GM21576 (cell line): ENCODE results near the gene MESD.

ENCODE experiments used
- ATAC-seq: cut with Tn5 transposase; IDR thresholded peaks from one replicate; pipeline ENCODE4 v1.9.1; 2021; ENCODE audit warnings: mild to moderate bottlenecking, moderate library complexity; ENCODE audit not compliant: unreplicated experiment

MESD gene

DNA sequence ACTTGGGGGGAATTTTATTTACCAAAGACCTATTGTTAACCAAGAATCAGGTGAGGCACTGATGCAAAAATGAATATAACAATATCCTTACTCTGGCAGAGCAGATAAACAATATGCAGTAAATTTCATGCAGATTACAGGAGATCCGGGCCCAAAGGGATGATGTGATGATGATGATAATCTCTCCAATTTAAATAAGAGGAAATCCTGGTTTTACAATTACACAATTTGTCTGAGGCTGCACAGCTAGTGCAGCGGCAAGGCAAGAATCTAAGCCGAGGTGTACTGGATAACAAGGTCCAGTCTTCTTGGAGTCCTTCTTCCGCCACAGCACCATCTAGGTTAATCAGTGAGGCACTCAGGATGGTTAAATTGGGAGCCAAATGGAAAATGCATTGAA lies 2.4 kb upstream of the MESD start:
- no peak for ATAC-seq

DNA sequence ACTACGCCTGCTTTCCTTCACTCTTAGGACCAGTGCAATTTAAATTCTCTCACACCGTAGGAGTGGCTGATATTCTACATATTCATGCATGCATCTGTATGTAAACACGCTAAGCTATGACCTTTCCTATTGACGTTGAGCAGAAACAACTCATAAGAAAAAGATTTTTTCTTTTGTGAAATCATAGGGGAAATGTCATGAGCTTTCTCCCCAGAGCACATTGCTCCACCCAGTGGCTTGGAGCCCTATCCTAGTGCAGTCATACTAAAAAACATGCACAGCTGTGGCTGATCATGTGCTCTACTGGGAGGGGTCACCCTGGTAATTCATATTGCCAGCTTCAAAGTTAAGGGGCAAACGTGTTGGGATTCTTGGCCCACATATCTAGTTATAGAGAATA lies 1.8 kb upstream of the MESD start:
- ATAC-seq = no peak

DNA sequence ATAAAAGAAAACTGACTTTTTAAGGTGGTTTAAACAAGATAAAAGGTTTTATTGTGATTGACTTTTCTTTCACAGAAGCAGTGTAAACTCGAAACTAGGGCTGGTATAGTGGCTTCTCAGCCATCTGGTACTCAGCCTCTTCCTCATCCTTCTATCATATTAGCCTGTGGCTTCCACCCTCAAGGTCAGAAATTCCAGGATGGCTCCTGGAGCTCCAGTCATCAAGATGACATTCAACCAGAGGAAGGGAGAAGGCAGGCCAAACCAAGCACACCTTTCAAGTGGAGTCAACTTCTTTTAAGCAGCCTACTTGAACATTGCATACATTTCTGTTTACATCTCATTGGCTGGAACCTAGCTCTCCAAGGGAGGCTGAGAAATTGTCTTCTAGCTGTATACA lies 1.3 kb upstream of the MESD start:
- ATAC-seq = no peak

DNA sequence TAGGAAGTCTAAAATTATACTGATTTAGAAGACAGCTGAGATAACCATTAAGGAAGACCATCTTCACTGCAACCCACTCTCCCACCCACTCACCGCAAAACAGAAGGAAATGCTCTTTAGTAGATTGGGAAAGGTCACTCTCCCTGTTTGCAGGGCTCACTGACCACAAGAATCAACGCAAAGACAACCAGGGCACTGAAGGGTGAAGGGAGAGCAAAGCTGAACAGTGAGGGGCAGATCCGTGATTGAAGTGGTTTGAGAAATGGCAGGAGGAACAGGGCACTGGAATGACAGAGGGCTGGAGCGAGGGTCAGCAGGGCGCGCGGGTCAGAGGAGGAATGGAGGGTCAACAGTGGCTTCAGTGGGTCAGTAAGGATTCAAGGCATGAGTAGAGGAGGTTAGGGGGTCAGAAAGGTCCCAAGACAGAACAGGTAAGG lies 520 bp downstream of the MESD start:
- ATAC-seq = no peak

- ATAC-seq = no peak
These were observed 1.3 kb downstream of the MESD start for GRCh38 chr15:80988148-80988796.

- no peak for ATAC-seq
These were observed 3.1 kb downstream of the MESD start for GRCh38 chr15:80986487-80986886.

GRCh38 chr15:80985981-80986380 lies 3.6 kb downstream of the MESD start:
- ATAC-seq = no peak

DNA sequence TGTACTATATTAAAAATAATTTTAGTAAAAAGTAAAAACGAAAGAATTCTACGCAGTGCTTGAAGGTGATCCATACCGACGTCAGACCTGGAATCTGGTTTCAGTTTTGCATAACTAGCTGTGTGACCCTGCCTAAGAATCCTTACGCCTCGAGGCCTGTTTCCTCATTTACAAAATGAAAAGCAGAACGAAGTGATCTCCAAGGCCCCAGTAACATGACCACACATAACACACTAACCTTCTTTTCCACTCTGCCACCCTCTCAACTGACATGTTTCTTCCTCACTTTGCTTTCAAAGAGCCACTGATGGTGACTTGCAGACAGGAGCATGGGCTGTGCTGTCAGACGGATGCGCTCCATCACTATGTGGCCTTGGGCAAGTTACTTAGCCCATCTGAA lies 4.8 kb downstream of the MESD start:
- no peak for ATAC-seq

DNA sequence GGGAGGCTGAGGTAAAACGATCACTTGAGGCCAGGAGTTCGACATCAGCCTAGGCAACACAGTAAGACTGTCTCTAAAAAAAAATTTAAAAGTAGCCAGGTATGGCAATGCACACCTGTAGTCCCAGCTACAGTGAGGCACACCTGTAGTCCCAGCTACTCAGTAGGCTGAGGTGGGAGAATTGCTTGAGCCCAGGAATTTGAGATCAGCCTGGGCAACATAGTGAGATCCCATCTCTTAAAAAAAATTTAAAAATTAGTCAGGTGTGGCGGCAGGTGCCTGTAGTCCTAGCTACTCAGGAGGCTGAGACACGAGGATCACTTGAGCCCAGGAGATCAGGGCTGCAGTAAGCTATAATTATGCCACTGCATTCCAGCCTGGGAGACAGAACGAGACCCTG lies 6.8 kb downstream of the MESD start:
- no peak for ATAC-seq

GRCh38 chr15:80982205-80982604 lies 7.4 kb downstream of the MESD start:
- no peak for ATAC-seq

- ATAC-seq = no peak
These were observed 9.9 kb downstream of the MESD start for GRCh38 chr15:80979538-80980200.

GRCh38 chr15:80978685-80979329 lies 10.8 kb downstream of the MESD start:
- no peak for ATAC-seq

DNA sequence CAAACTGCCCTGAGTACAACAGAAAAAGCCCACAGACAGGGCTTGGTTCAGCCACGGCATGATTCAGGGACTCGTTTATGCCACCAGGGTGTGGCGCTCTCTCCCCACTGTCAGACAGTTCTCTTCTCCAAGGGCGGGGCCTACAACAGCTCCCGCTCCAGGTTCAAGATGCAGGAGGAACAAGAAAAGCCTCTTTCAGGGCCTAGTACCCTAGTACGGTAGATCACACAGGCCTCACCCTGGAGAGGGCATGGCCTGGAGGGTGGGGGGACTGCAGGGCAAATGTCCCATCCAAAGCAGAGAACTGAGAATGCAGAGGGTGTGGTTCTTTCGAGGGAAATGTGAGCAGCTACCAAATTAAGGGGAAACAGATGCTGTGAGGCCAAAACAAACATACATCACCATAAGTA lies 12.0 kb downstream of the MESD start:
- ATAC-seq = no peak

DNA sequence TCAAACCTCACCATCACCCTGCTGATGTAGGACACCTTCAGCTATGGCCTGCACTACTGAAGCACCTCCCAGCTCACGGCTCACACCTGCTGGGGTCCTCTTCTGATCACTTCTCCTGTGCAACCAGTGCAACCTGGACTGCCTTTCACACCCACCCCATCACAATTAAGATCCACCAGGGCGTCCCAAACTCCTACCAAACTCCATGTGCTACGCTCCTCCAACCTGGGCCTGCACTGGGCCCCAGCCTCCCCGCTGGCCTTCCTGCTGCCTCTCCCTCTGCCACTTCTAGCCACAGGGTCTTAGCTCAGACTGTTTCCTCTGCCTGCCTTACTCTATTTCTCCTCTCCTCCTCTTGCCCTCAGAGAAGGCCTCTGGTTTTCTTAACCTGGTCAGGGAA lies 12.8 kb downstream of the MESD start:
- ATAC-seq = no peak

GRCh38 chr15:80974914-80975313 lies 14.7 kb downstream of the MESD start:
- no peak for ATAC-seq

GRCh38 chr15:80972276-80972675 lies 17.3 kb downstream of the MESD start:
- ATAC-seq = no peak

- no peak for ATAC-seq
These were observed 18.5 kb downstream of the MESD start for GRCh38 chr15:80971143-80971542.

DNA sequence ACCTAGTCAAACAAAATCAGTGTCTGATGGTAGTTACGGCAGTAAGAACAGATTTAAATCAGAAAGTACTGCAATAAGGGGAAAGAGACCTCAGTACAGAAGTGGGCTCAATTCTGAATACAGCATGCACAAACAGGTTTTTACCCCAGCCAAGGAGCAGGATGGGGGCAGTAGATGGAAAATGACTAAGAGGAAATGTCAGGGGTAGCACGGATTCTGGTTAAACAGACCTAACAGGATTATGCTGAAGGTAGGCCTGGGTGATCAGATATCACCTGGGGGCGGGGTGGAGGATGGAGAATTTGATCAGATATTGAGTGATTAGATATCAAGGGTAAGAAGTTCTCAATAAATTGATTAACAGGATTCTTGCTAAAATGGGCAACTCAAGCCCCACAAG lies 19.0 kb downstream of the MESD start:
- no peak for ATAC-seq

DNA sequence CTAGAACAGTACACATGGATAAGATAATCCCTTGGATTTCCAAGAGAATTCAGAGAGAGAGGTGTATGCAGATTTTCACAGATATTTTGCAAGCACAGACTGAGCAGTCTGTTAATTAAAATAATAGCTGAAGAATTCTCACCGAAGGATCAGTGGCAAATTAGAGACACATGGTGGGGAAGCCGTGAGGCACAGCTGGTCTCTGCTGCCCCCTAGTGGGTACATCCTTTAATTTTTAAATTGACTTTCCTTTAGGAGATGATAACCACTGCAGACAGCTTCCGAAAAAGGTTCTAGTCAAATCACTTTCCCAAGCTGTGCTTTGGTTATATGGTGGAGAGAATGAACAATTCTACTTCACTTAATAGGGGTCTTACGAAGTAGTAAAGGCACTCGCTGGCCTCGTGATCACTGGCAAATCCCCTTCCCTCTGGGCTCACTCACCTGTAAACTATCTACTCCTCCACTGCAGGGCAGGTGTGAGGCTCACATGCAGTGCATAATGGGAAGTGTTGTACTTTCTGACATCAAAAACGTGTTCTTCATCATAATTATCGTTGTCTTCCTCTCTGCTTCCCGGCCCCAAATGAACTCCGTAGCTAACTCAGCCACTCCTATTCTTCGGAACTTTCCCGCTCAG lies 19.5 kb downstream of the MESD start:
- ATAC-seq = no peak

- no peak for ATAC-seq
These were observed 20.3 kb downstream of the MESD start for GRCh38 chr15:80969316-80969715.

DNA sequence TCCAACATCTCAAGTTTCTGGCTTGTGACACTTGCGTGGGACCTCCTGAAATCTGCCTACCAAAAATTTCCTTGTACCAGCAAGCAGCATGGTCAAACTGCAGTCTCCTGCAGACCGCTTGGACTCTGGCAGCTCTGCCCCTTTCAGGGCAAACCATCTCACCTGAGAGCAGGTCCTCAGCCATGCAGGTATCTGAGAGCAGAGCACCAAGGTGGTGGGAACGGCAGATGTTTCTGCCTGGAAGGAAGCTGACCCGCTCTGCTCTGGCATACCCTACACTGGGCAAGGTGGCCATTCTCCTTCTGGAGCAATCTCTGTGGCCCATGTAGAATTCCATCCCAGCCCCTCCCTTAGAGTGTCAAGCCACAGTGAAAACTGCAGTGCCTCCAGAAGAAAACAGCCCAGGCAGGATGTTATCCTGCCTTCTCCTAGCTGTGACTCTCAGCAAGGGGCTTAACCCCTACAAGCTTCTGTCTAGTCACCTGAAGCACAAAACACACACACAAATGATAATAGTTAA lies 21.6 kb downstream of the MESD start:
- no peak for ATAC-seq

DNA sequence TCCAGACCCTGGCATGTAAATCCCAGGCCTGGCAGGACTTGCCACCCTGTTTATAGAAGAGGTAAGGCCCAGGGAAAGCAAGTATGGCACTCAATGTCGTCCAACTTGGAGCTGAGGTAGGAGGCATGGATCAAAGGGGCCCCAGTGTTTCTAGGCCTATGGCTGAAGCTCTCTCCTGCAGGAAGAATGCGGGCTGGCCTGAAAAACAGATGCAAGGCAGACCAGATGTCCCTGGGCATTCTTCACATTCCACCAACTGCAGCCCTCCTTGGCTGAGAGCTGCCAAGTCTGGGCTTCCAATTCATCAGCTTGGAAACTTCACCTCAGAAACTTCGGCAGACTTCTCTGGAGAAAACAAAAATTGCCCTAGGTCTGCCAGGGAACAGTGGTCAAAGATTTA lies 22.2 kb downstream of the MESD start:
- ATAC-seq = no peak
